Testis (tissue), 2 donors: ENCODE results near the gene BSCL2.

Experiments
- CTCF ChIP-seq, 3 experiments: fragments of 450-650 bp in 2 of 3; fragments of 200-600 bp in 1 of 3; sonication (generic) in 1 of 3; IDR thresholded peaks; one replicate each; pipeline ENCODE4 v1.5.1; 2016 to 2019; ENCODE audit warnings: antibody characterized with exemption in 3 of 3, mild to moderate bottlenecking in 2 of 3, moderate library complexity in 1 of 3
- POLR2A ChIP-seq: fragments of 450-650 bp; IDR thresholded peaks from one replicate; pipeline ENCODE4 v1.6.1; 2017; ENCODE audit warnings: antibody characterized with exemption, mild to moderate bottlenecking, moderate library complexity

GRCh38 chr11:62687508-62688396 lies 19.5 kb downstream of the BSCL2 start:
- no peak for TF ChIP-seq CTCF (IDR thresholded peaks at IDR 0.05)
- TF ChIP-seq POLR2A: no peak
